SKM-1 (cell line): ENCODE results near the gene OPRL1.
A peak's percentile ranks its signal among the peaks of the same experiment; 100 is the strongest.

Source experiments
- DNase-seq: peaks from one replicate; lab custom pipeline; 2025; ENCODE audit not compliant: unreplicated experiment; lab: John Stamatoyannopoulos, UW

OPRL1 gene

GRCh38 chr20:64071341-64072332 is 8.2 kb upstream of the OPRL1 start:
- no peak for DNase-seq

GRCh38 chr20:64072498-64073063 is 7.3 kb upstream of the OPRL1 start:
- no peak for DNase-seq

GRCh38 chr20:64073476-64074183 is 6.3 kb upstream of the OPRL1 start:
- no peak for DNase-seq

GRCh38 chr20:64074184-64074789 is 5.6 kb upstream of the OPRL1 start:
- DNase-seq: no peak

- DNase-seq: no peak
Observed at GRCh38 chr20:64074963-64075362, 4.9 kb upstream of the OPRL1 start.

GRCh38 chr20:64075556-64075955 is 4.3 kb upstream of the OPRL1 start:
- no peak for DNase-seq

GRCh38 chr20:64076061-64076997 is 3.6 kb upstream of the OPRL1 start:
- no peak for DNase-seq

GRCh38 chr20:64077094-64077493 is 2.8 kb upstream of the OPRL1 start:
- peak; percentile 68 for DNase-seq

GRCh38 chr20:64077541-64077875 is 2.4 kb upstream of the OPRL1 start:
- DNase-seq: no peak

GRCh38 chr20:64077876-64078551 is 1.9 kb upstream of the OPRL1 start:
- peak; percentile 86 for DNase-seq

GRCh38 chr20:64078934-64079272 is 979 bp upstream of the OPRL1 start:
- DNase-seq: no peak

GRCh38 chr20:64079273-64080012 is 439 bp upstream of the OPRL1 start, which contains the start of gene RGS19:
TSS of gene RGS19 (minus strand) at chr20:64079518. CDS start at chr20:64076886, 2,632 bp downstream.
- DNase-seq: peak; percentile 84

GRCh38 chr20:64080813-64081623 is 1.1 kb downstream of the OPRL1 start:
- no peak for DNase-seq

GRCh38 chr20:64081624-64081964 is 1.7 kb downstream of the OPRL1 start:
- DNase-seq: no peak

GRCh38 chr20:64082126-64082731 is 2.3 kb downstream of the OPRL1 start:
- no peak for DNase-seq

- DNase-seq: no peak
Observed at GRCh38 chr20:64082820-64083377, 3.0 kb downstream of the OPRL1 start.

GRCh38 chr20:64083378-64083803 is 3.5 kb downstream of the OPRL1 start:
- DNase-seq: peak; percentile 60
